ENCODE measurements around the gene PTPRD.

PTPRD gene

GRCh38 chr9:9847750-9848149 lies 765.1 kb downstream of the PTPRD start:
- DNase-seq, result no peak

- no peak for DNase-seq
These were observed 766.2 kb downstream of the PTPRD start for GRCh38 chr9:9846557-9846956.

- no peak for DNase-seq
These were observed 792.4 kb downstream of the PTPRD start for GRCh38 chr9:9820436-9820835.

GRCh38 chr9:9819886-9820285 lies 792.9 kb downstream of the PTPRD start:
- no peak for DNase-seq

- no peak for DNase-seq
These were observed 795.6 kb downstream of the PTPRD start for GRCh38 chr9:9817176-9817575.

GRCh38 chr9:9804109-9804508 lies 808.7 kb downstream of the PTPRD start:
- DNase-seq, result no peak

- DNase-seq, result no peak
These were observed 813.5 kb downstream of the PTPRD start for GRCh38 chr9:9799287-9799686.

- DNase-seq, result no peak
These were observed 820.5 kb downstream of the PTPRD start for GRCh38 chr9:9792144-9792857.

GRCh38 chr9:9791611-9792010 lies 821.2 kb downstream of the PTPRD start:
- no peak for DNase-seq

GRCh38 chr9:9790216-9790872 lies 822.5 kb downstream of the PTPRD start:
- DNase-seq, result peak; percentile 44

- DNase-seq, result no peak
These were observed 829.1 kb downstream of the PTPRD start for GRCh38 chr9:9783711-9784110.

GRCh38 chr9:9783211-9783610 lies 829.6 kb downstream of the PTPRD start:
- DNase-seq, result no peak

GRCh38 chr9:9778293-9778692 lies 834.5 kb downstream of the PTPRD start:
- no peak for DNase-seq

GRCh38 chr9:9774471-9774870 lies 838.3 kb downstream of the PTPRD start:
- DNase-seq, result no peak

- DNase-seq, result no peak
These were observed 841.5 kb downstream of the PTPRD start for GRCh38 chr9:9771314-9771713.

- DNase-seq, result no peak
These were observed 848.0 kb downstream of the PTPRD start for GRCh38 chr9:9764821-9765220.

- DNase-seq, result no peak
These were observed 858.6 kb downstream of the PTPRD start for GRCh38 chr9:9754186-9754585.

GRCh38 chr9:9753266-9753665 lies 859.5 kb downstream of the PTPRD start:
- no peak for DNase-seq

- no peak for DNase-seq
These were observed 860.1 kb downstream of the PTPRD start for GRCh38 chr9:9752722-9753121.

GRCh38 chr9:9751996-9752395 lies 860.8 kb downstream of the PTPRD start:
- no peak for DNase-seq

GRCh38 chr9:9750719-9751118 lies 862.1 kb downstream of the PTPRD start:
- DNase-seq, result no peak

- no peak for DNase-seq
These were observed 863.2 kb downstream of the PTPRD start for GRCh38 chr9:9749591-9749990.

GRCh38 chr9:9747787-9748186 lies 865.0 kb downstream of the PTPRD start:
- DNase-seq, result no peak

- DNase-seq, result no peak
These were observed 866.0 kb downstream of the PTPRD start for GRCh38 chr9:9746826-9747225.

GRCh38 chr9:9743822-9744221 lies 869.0 kb downstream of the PTPRD start:
- DNase-seq, result no peak
